IPS-18a (cell line): Measurements from ENCODE around the gene NCBP3.

Experiments used
- H3K27ac ChIP-seq: one replicate; pipeline ENCODE4 v1.5.1; 2013; ENCODE audit warnings: low read length
- H3K27me3 ChIP-seq: one replicate; pipeline ENCODE4 v1.6.1; 2013; ENCODE audit warnings: mild to moderate bottlenecking, low read length; ENCODE audit not compliant: control insufficient read depth, insufficient read depth
- H3K36me3 ChIP-seq: one replicate; pipeline ENCODE4 v1.6.1; 2013; ENCODE audit warnings: low read depth, low read length; ENCODE audit not compliant: control insufficient read depth
- H3K4me1 ChIP-seq: one replicate; pipeline ENCODE4 v1.6.1; 2013; ENCODE audit warnings: low read depth, low read length; ENCODE audit not compliant: control insufficient read depth
- H3K4me3 ChIP-seq: one replicate; pipeline ENCODE4 v1.5.1; 2013; ENCODE audit warnings: low read length
- H3K9ac ChIP-seq: one replicate; pipeline ENCODE4 v1.6.1; 2013; ENCODE audit warnings: mild to moderate bottlenecking, low read length, moderate library complexity
- H3K9me3 ChIP-seq: one replicate; pipeline ENCODE4 v1.6.1; 2013; ENCODE audit warnings: low read depth, low read length; ENCODE audit not compliant: control insufficient read depth

Gene NCBP3

DNA sequence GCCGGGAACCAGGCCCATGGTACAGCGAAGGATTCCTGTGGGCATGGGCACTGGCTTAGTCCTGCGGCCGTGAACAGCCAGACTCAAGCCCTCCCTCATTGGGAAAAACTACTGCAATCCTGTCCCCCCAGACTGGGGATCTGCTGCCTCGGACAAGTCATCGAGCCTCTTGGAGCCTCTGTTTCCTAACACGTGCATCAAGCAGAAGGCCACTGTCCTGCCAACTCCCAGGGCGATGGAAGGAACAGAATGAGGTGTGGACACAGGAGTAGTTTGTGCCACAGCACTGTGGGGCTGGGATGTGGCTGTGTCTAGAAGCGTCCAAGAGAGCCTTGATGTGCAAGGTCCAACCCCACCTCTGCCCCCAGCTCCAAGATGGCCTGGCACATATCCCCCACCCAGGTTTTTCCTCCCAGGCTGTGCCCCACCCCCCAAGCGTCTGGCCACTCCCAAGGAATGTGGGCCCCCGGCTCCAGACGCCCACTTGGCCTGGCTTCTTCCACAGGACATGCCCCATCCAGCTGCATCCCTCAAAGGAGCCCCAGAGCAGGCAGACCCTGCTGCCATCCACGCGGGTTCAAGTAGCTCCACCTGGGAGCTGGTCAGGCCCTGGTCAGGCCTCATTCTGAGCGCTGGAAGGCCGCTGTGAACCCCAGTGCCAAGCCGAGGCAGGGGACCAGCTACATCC is 43.4 kb upstream of the NCBP3 start:
- Histone ChIP-seq H3K4me1 (peaks cover 6% of the 10 kb centered on the region), H3K9ac (no peak overlapping the region), H3K27ac (no peak overlapping the region)

DNA sequence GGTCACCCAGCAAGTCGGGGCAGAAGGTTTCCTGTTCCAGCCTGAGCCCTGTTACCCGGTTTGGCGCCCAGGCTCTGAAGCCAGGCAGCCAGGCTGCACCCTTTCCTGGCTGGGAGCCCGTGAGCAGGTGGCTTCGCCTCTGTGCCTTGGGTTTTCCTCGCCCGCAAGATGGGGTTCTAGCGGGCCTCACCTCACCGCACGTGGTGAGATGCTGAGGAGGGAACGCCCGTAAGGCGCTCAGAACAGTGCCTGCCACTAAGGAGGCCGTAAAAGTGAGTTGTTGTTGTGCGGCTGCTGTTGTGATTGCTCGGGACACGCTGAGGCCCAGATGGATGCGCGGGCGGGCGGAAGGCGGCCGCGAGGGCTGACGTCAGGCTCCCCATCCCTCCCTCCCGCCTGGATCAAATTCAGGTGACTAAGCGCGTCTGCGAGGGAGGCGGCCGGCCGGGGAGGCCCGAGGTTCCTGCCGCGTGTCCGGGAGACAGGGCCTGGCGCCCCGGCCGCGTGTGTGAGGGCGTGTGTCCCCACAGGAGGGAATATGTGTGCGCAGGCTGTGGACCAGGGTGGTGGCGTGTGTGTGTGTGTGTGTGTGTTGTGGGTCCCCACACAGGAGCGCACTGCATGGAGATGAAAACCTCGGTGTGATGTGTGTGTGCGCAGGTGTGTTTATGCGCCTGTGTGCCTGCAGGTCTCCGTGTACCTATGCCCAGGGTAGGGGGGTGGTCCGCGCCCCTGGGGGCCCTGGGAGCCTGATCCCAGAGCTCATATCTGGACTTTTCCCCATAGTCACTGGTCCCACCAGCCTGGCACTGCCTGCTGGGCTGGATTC is 42.5 kb upstream of the NCBP3 start:
- Histone ChIP-seq H3K9me3 (no peaks in the 10 kb centered on the region), H3K27ac (no peak overlapping the region), H3K4me3 (no peak overlapping the region), H3K36me3 (no peaks in the 10 kb centered on the region), H3K27me3 (no peaks in the 10 kb centered on the region), H3K4me1 (peaks cover 6% of the 10 kb centered on the region), H3K9ac (no peak overlapping the region)

More for the DNA sequence above, 43.4 kb upstream of the NCBP3 start:
- H3K36me3 ChIP-seq = no peaks in the 10 kb centered on the region
- peaks cover 3% of the 10 kb centered on the region for H3K27me3 ChIP-seq
- no peak overlapping the region for H3K4me3 ChIP-seq
- H3K9me3 ChIP-seq = no peaks in the 10 kb centered on the region

DNA sequence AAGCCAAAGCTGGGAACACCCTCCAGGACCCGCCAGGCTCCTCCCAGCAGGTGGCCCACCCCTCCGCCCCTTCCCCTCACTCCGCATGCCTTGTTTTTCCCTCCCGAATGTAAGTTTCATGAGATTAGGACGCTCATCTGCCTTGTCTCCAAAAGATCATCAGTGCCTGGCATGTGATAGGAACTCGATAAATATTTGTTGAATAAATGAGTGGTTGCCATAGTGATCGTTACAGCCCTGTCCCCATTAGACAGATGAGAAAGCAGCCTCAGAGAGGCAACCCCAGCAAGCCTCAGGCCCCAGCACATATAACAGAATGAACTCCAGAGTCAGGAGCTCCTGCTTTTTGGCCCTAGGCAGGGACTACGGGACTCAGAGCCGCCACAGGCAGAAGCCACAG is 41.8 kb upstream of the NCBP3 start:
- Histone ChIP-seq H3K27ac (no peak overlapping the region), H3K9ac (no peak overlapping the region), H3K9me3 (no peaks in the 10 kb centered on the region)

DNA sequence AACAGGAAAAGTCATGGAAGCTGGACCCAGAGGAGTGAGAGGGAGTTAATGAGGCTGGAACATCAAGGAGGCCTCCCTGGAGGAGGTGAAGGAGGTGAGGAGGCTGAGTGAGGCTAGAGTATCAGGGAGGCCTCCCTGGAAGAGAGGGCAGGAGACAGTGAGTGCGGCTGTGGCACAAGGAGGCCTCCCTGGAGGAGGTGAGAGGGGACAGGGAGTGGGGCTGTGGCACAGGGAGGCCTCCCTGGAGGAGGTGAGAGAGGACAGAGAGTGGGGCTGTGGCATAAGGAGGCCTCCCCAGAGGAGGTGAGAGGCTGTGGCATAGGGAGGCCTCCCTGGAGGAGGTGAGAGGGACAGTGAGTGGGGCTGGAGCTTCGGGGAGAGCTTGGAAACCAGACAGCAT is 41.3 kb upstream of the NCBP3 start:
- no peak overlapping the region for H3K9ac ChIP-seq
- H3K36me3 ChIP-seq = no peaks in the 10 kb centered on the region
- H3K4me1 ChIP-seq = peaks cover 6% of the 10 kb centered on the region
- H3K9me3 ChIP-seq = no peaks in the 10 kb centered on the region
- no peak overlapping the region for H3K27ac ChIP-seq
- no peaks in the 10 kb centered on the region for H3K27me3 ChIP-seq
- H3K4me3 ChIP-seq = no peak overlapping the region

More for the DNA sequence above, 41.8 kb upstream of the NCBP3 start:
- Histone ChIP-seq H3K4me1 (peaks cover 6% of the 10 kb centered on the region), H3K4me3 (no peak overlapping the region), H3K27me3 (no peaks in the 10 kb centered on the region), H3K36me3 (no peaks in the 10 kb centered on the region)

GRCh38 chr17:3886776-3887175 is 40.7 kb upstream of the NCBP3 start:
- Histone ChIP-seq H3K27ac (no peak overlapping the region), H3K9me3 (no peaks in the 10 kb centered on the region), H3K27me3 (no peaks in the 10 kb centered on the region), H3K4me3 (no peak overlapping the region), H3K9ac (no peak overlapping the region), H3K4me1 (peaks cover 3% of the 10 kb centered on the region), H3K36me3 (no peaks in the 10 kb centered on the region)

DNA sequence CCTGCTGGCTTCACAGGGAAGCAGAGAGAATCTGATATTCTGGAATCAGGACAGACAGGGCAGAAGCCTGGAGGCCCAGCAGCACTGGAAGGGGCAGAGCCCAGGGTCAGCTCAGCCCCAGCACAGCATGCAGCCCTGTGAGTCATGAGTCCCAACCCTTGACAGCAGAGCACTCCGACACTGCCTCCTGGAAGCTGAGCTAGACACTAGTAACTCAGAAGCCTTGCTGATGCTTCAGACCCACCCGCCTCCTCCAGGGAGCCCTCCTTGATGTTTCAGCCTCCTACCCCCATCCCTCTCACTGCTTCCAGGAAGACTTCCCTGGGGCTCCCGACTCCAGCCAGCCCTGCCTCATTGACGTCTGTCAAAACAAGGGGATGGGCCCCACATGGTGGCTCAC is 39.9 kb upstream of the NCBP3 start:
- H3K4me1 ChIP-seq = no peaks in the 10 kb centered on the region
- no peaks in the 10 kb centered on the region for H3K9me3 ChIP-seq
- no peaks in the 10 kb centered on the region for H3K36me3 ChIP-seq
- H3K27ac ChIP-seq = no peak overlapping the region
- H3K27me3 ChIP-seq = no peaks in the 10 kb centered on the region
- H3K4me3 ChIP-seq = no peak overlapping the region
- H3K9ac ChIP-seq = no peak overlapping the region

GRCh38 chr17:3885271-3885670 is 39.2 kb upstream of the NCBP3 start:
- H3K9ac ChIP-seq = no peak overlapping the region

GRCh38 chr17:3884188-3884587 is 38.1 kb upstream of the NCBP3 start:
- H3K9ac ChIP-seq = no peak overlapping the region
- no peaks in the 10 kb centered on the region for H3K36me3 ChIP-seq
- H3K4me1 ChIP-seq = no peaks in the 10 kb centered on the region
- no peak overlapping the region for H3K4me3 ChIP-seq
- H3K27me3 ChIP-seq = no peaks in the 10 kb centered on the region
- no peaks in the 10 kb centered on the region for H3K9me3 ChIP-seq
- no peak overlapping the region for H3K27ac ChIP-seq

More at GRCh38 chr17:3885271-3885670, 39.2 kb upstream of the NCBP3 start:
- no peaks in the 10 kb centered on the region for H3K4me1 ChIP-seq
- H3K27ac ChIP-seq = no peak overlapping the region
- H3K9me3 ChIP-seq = no peaks in the 10 kb centered on the region
- no peaks in the 10 kb centered on the region for H3K36me3 ChIP-seq
- H3K27me3 ChIP-seq = no peaks in the 10 kb centered on the region
- H3K4me3 ChIP-seq = no peak overlapping the region

DNA sequence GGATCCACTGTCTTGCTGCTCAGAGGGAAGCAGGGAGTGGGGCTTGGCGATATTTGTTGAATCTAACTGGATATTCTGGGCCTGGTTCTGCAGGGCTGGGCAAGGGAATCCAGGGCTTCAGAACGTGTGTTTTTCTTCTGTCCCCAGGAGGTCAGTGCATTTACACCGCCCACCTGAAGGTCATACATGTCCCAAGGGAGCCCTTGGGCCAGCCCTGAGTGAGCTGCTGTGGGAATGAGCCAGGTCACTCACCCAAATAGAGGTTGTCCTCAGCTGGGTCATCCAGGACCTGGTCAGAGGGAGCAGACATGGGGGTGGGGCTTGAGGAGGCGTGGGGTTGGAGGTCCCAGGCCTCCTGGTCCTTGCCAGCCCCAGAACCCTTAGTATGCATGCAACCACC is 36.2 kb upstream of the NCBP3 start:
- Histone ChIP-seq H3K27ac (no peak overlapping the region), H3K9ac (no peak overlapping the region), H3K9me3 (no peaks in the 10 kb centered on the region), H3K27me3 (no peaks in the 10 kb centered on the region), H3K36me3 (no peaks in the 10 kb centered on the region), H3K4me1 (no peaks in the 10 kb centered on the region), H3K4me3 (no peak overlapping the region)

GRCh38 chr17:3880983-3881382 is 34.9 kb upstream of the NCBP3 start:
- Histone ChIP-seq H3K9me3 (no peaks in the 10 kb centered on the region), H3K27me3 (no peaks in the 10 kb centered on the region), H3K36me3 (no peaks in the 10 kb centered on the region), H3K4me3 (no peak overlapping the region), H3K9ac (no peak overlapping the region), H3K27ac (no peak overlapping the region), H3K4me1 (no peaks in the 10 kb centered on the region)

- Histone ChIP-seq H3K4me1 (no peaks in the 10 kb centered on the region), H3K36me3 (no peaks in the 10 kb centered on the region), H3K27me3 (no peaks in the 10 kb centered on the region), H3K4me3 (no peak overlapping the region), H3K9ac (no peak overlapping the region), H3K9me3 (no peaks in the 10 kb centered on the region), H3K27ac (no peak overlapping the region)
These were observed 33.8 kb upstream of the NCBP3 start for GRCh38 chr17:3879591-3880417.
